HTR-8/SVneo (cell line): Measurements from ENCODE around the gene CPEB4.

Experiments used
- DNase-seq: peaks from one replicate; pipeline ENCODE4 v3.0.0; 2011; ENCODE audit warnings: low spot score, mixed read lengths; ENCODE audit not compliant: insufficient read length
- FAIRE-seq: peaks from 2 replicates; lab custom pipeline; 2011; peaks lifted over from hg19 to GRCh38; lab: Jason Lieb, UNC

The CPEB4 gene

DNA sequence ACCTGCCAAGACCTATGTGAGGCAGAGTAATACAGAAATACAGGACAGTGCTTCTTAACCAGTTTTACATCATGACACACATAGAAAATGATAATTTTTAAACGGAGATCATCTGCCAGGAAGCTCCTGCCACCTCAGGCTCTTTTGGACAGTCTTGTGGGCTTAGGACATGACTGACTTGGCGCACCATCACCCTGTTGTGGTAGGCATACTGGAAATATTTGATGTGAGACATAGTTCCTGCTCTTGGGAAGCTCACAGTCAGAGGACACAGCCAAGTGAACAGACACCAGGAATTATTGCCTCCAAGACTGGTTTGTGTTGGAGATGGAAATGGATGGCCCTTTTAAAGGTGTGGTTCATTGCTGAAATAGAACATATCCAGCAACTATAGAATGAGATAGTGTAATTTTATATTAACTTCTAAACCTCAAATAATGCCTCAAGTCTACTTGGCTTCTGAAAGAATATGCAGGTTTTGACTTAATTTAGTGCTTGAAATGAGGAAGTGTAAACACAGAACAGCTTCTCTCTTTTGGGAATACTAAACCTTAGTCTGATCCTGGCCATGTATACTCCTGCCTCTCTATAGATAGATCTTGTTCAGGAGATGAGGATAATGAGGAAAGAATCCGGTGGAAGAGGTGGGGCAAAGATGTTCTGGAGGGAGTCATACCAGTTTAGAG lies 19.7 kb downstream of the CPEB4 start:
- no peak for FAIRE-seq
- DNase-seq = no peak

DNA sequence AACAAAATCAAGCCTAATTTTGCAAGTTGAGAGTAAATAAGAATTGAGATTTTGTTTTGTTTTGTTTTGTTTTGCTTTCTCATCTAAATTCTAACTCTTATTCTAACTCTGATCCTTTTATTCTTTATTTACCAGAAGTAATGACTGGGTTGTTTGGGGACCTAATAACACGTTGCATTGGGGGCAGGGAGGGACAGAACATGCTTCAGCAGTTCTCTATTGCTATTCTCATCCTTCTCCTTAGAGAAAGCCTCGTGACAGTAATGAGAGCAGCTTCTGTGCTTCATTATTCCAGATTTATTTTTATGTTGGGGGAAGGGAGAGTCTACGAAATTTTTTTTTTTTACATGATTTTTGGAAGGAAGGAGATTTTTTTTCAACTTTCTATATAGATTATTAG lies 21.1 kb downstream of the CPEB4 start:
- no peak for FAIRE-seq
- DNase-seq = no peak

DNA sequence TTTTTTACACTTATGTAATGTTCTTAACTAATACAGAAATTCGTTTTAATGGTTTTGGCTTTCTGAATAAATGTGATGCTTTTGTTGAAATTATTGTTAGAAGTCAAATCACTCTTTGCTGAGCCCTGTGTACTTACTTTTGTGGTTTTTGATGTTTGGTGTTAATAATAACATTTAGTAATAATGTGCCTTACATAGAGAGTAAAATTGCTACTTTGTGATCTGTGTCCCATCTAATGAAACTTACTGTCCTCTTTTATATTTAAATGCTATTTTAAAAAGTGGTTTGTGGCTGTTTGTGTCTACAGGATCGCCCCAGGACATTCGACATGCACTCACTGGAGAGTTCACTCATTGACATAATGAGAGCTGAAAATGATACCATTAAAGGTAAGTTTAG lies 22.1 kb downstream of the CPEB4 start:
- DNase-seq = no peak
- FAIRE-seq = no peak

DNA sequence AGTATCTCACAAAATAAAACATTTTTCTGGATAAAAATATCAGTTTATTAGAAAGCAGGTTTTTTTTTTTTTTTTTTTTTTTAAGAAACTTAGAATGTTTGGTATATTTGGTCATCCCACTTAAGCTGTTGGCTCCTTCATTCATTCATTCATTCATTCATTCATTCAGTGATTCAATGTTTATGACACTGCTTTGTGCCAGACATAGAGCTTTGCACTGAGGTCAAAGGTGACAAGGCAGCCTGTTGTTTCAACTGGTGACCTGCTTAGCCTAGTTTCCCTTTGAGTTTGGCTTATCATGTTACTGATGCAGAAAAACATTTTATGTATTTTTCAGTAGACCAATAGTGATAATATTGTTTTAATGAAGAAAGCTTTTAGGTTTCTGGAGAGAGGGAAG lies 23.5 kb downstream of the CPEB4 start:
- no peak for DNase-seq
- no peak for FAIRE-seq

DNA sequence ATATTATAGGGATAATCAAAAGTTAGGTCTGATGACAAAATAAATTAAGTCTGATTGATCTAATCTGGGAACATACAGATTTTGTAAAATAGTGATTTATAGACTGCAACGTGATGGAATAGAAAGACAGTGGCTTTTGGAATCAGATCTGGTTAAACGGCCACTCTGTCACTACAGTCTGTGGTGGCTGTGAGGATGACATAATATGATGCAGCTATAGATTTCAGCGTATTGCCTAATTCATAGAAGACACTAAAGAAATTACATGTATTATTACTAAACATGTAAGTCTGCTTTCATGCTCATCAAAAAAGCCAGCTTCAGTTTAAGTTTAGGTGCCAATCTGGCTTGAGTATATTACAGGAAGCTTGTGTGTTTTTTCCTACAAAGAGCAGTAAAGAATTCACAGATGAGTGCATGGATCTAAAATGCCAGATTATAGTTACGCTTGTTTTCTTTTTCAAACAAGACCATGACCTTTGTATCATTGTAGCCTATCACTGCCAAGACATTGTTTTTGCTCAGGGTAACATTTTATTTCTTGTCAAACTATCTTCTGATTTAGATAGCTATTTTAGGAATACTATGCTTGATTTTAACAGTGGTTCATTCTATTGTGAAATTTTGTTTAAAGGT lies 25.7 kb downstream of the CPEB4 start:
- no peak for DNase-seq
- FAIRE-seq = no peak

DNA sequence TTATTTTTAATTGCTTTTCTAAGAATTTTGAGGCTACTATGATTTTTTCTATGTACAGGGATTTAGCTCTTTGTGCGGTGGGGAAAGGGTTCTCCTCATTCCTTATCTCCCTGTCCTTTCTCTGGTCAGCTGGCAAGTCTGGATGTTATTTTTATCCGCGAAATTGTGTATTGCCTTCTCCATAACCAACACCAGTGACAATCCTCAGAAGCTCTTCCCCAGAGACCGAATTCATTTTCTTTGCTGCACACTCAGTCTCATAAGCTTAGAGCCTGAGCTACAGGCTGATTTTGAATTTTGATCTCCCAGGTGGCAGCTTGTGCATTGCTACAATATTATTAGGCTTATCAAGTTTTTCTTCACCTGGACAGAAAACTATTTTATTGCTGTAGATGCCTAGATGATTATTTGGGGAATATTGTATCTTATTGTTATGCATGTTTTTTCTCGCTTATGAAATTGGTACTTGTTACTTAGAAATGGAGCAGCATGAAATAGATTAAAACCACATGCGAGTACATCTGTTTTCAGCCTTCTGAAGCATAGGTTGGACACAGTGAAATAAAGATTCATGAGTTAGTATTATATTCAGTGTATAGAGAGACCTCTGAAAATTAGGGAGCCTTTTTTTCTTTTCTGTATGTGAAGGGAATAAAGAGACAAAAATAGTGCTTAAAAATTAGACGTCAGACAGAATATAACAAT lies 27.3 kb downstream of the CPEB4 start:
- FAIRE-seq (no peak), DNase-seq (no peak)

DNA sequence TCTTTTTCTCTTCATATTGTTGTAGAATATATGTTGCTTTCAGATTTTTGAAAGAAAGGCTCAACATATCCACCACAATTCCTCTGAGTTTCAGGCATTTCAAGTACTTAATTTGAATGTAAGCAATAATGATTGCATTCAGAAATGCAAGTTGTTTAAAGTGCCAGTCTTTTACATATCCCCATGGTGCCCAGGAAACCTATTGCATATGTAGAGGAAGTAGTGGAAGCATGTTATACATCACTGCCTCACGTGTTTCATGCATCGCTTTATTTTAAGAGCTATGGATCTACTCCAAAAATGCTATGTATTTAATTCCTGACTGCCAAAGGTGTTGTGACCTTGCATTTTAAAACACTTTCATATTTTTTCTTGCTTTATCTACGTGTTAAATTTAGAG lies 28.1 kb downstream of the CPEB4 start:
- DNase-seq (no peak), FAIRE-seq (no peak)

DNA sequence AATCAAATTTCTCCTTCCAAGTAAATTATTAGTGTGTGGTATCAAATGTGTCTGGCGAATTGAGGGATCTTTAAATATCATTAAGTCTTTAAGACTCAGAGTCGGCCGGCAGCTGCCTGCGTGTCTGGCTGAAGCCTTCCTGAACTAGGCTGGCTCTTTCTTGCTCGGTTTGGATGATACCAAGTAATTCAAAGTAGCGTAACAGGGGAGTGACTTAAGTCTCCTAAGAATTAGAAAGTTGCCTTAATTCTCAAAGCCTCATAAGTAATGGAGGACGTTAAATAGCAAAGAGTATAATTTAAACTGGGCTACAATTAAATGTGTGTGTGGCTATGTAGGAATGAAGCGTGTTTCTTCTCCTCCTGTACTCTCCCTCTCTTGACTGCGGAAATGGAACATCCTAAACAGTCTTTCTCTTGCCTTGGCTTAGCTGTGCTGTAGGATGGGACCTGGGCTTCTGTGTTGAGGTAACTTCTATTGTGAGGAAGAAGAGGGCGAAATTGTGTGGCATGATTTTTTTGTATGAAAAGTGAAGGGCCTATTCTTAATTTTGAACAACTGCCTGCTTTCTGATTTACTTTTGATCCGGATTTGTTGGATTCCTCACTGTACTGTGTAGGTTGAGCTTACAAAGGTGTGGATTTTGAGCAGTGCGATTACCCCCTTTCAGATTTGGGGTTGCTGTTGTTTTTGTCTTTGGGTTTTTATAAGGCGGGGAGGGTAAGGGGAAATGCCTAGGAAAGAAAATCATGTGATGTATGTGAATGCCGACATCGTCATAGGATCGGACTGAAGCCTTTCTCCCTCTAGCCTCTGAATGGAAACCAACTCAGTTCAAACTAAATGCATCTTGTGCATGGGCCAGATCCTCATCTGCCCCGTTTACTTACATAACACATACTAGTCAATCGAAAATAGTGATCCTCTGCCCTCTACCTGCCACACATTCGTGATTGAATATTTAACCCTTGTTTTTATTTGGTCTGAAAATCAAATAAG lies 29.9 kb downstream of the CPEB4 start:
- DNase-seq (peak; percentile 71), FAIRE-seq (no peak)

DNA sequence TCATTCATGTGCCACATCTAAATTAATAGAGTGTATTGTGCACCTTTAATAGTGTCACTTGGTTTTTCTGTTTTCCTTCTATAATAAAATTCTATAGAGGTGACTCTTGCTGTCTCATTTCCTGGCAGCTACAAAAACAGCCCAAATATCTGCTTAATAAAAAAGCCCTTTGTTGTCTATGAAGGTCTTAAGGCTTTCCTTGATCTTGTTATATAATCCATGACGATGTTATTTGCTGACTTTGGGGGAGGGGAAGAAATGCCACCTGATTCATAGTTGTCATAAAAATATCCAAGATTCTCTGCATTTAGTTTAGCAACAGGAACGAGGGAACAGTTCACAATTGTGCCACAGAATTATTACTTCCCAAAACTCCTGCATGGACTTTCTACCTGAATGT lies 31.3 kb downstream of the CPEB4 start:
- DNase-seq (no peak), FAIRE-seq (no peak)

DNA sequence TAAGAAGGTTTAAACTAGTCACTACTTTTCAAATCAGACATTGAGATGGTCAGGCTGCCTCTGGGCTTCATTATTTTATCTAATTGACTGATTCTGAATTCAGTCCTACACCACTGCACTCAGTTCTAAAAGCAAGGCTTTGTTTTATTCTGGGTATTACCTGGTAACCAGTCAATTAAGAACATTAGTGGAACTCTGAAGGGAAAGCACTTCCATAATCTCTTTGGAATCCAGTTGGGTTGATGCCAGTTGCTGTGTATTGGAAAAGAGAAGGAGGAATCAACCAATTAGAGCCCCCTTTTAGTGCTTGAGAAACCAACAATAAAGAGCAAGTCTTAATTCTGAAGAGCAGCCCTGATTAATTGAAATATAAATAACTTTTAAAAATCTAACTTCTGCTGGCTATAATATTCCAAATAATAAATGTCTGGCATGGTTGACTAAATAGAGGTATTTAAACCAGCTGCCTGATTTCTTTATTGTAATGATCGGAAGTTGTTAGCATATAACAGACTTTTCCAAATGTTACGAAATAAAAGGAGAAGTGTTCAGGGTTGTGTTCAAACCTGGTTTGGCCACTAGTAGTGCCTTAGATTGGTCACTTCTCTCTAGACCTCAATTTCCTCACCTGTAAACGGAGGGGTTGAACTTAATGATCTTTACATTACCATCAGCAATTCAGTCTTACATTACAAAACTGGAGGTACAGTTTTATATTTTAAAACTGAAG lies 32.0 kb downstream of the CPEB4 start:
- FAIRE-seq (no peak), DNase-seq (no peak)

DNA sequence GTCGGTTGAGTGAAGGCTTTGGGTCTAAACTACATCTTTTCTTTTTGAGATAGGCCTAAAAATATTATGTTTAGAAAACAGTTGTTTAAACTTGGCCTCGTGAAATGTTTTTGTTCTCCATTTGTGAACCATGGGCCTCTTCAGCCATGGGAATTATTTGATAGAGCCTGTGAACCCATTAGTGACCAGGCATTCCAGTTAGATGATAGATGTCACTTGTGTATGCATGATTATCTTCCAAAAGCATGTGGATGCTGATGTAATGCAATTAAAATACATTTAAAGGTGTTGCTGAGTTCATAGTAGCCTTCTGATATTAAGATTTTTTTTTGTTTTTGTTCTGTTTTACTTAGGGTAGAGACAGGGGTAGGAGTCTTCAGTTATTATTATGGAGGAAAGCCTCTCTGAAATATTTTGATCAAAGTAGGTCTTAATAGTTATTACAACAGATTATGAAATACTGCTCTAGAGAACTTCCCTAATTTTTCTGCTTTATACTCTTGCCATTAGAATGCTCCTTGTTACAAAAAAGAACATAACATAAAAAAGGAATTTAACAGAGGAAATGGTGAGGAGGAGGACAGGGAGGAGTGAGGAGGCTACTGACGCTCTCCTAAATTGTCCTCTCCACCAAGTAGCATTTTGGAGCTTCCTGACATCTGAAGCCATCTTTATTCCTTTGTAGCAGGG lies 32.9 kb downstream of the CPEB4 start:
- no peak for DNase-seq
- FAIRE-seq = no peak

DNA sequence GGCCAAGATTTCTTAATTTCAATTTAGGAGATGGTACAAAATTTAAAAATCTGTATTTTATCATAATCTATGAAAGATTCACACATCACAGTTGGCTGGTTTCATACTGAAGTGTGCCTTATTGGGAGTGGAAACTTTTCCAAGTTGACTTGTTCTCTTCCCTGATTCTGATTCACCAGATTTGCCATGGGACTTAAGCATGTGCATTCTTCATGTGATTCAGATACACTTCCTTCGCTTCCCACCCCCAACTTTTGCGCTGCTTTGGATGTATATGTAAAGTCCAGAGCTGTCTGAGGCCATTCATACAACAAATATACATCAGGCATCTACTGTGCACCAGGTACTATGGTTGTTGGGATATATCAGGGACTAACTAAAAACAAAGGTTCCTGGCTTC lies 34.4 kb downstream of the CPEB4 start:
- DNase-seq (no peak), FAIRE-seq (no peak)

DNA sequence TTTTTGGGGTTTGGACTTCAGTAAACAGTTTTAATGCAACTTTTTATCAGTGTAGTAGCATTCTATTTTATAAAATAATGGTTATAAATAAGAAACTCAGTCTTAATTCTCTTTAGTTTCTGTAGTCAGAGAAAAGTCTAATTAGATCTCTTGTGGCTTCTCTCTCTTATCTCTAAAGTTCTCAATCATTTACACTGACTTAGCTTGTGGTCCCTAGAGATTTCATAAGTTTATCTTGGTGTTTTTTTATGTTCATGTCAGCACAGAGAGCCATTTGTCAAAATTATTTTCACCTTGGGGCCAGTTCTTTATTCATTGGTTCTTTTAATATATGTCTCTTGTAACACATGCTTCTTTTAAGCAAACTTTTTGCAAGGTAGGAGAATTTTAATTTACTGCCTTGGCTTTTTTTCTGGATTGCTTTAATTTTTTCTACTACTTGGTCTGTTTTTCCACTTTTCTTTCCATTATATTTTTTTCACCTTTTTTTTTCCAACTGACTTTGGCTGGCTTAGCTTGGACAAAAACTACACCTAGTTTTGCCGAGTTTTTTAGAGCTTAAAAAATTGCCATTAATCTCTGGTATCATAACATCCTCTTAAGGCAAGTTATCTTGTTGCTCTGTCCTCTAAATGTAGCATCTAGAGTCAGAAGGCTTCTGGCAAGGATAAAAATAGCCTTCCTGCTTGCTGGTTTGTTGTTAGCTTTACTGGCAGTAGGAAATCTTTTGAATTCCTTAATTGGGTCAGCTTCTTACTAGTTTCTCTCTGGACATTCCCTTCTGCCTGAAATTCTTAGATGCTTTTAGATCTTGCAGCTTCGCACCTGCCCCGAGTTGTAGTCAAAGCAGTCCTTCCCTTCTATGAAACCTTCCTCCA lies 35.3 kb downstream of the CPEB4 start:
- no peak for FAIRE-seq
- DNase-seq = no peak

DNA sequence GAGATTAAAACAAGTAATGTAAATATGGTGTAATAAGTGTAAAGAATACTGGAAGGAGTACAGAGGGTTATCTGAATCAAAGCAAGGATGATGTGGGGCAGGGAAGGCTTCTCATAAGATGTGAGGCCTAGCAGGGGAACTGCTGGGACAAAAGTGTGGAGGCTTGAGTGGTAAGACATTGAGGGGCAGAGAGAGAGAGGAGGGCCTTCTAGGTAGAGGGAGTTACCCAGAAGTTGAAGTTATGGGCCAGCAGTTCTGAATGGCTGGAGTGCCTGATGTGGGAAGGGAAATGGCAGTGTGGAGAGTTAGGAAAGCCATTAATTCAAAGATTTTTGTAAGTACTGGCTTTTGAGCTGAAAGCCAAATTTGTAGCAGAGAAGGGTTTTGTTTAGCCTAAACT lies 36.8 kb downstream of the CPEB4 start:
- FAIRE-seq (no peak), DNase-seq (no peak)

DNA sequence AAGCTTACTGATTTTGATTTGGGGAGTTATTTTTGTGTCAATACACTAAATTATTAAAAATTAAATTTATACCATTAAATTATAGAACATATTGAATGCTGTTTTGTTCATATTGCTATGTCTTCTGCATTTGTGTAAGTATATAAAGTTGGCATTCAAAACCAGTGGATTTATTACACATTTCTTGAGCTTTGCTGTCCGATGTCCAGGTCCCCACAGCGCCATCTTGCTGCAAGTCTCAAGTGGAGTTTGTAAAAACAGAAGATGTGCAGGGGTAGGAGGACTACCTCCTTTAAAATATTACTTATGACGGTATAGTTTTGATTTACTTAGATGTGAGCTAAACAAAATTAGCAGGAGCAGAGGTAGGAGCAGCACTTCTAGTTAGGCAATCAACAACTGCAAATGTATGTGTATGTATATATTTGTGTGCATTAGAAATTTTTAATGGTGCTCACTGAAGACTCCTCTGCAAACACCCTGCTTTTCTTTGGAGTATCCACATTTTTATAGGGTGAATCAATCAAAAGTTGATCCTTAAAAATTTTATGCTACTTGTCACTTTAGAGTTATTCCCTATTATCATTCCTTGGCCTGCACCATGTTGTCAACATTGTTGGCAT lies 37.4 kb downstream of the CPEB4 start:
- FAIRE-seq = no peak

DNA sequence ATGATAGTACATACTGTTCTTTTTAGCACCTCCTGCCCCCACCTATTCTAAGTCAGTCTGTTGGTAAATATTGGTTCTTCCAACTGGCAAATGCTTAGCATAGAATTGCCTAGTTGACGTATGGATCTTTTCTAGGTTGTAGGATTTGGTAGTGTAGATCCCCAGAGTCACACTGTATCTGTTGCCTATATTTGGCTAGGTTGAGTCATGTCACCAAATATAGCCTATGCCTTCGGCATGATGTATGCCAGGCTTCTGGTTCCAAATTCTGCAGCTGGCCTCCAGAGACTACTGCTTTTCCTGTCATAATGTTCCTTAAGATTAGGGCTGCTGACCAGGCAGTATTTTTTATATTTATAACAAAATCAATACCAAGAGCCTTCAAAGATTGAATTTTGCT lies 38.2 kb downstream of the CPEB4 start:
- FAIRE-seq = no peak
- DNase-seq = no peak

More for the DNA sequence above, 37.4 kb downstream of the CPEB4 start:
- DNase-seq = peak; percentile 41

DNA sequence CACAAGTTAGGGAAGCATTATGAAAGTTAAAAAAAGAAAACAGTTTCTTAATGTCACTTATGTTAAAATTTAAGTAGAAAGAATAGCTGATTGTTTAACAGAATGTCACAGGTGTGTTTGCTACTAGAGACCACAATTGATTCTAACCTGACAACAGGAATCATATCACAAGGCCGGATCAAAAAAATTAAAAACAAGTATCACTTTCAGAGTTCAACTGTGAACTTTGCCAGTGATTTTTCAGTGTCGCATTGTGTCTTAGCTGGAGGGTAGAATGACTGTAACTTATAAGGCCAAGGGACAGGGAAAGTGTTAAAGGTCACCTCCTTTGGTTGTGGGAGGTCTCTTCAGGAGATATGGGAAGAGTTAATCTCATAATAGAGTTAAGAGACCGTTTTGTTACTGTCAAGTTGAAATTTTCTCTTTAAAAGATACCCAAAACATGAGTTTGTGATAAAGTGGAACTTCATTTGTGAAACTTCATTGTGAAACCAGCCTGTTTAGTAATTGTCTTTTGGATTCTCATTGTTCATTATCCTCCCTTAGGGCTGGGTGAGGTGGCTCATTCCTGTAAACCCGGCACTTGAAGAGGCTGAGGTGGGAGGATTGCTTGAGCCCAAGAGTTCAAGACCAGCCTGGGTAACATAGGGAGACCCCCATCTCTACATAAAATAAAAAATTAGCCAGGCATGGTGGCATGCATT lies 40.9 kb downstream of the CPEB4 start:
- FAIRE-seq = no peak
- DNase-seq = no peak
